OCI-LY3 (cell line): ENCODE measurements around the gene OMG.

Source experiments
- CTCF ChIP-seq: fragments of 200-600, 300-600 bp; sonication (generic); IDR thresholded peaks from 2 replicates; pipeline ENCODE4 v1.5.1; 2014; ENCODE audit warnings: antibody characterized with exemption, low read length, low read depth
- EZH2phosphoT487 ChIP-seq: fragments of 200-600 bp; shearing (Covaris generic); IDR thresholded peaks from 2 replicates; pipeline ENCODE4 v1.6.1; 2018; ENCODE audit warnings: antibody characterized with exemption, mixed run types, low read depth

GRCh38 chr17:31339906-31340661 lies 43.0 kb upstream of the OMG start:
- TF ChIP-seq CTCF (no peak), EZH2phosphoT487 (no peak)
